Activated naive CD8-positive, alpha-beta T cell treated with anti-CD3 and anti-CD28 coated beads for 36 hours (primary cell): ENCODE data around the gene TSSK2. TPM values are rescaled to one million over a fixed set of nuclear protein-coding genes. Genes with fewer than 3 reads are reported as not detected.
A peak's percentile ranks its signal among the peaks of the same experiment; 100 is the strongest.

ENCODE experiments used
- DNase-seq: peaks from one replicate; pipeline ENCODE4 v3.0.0; 2021
- H3K27ac Mint-ChIP-seq: one replicate; pipeline ENCODE4 v1.8.0; 2022; ENCODE audit warnings: mild to moderate bottlenecking, moderate library complexity, mixed read lengths
- H3K27me3 Mint-ChIP-seq: one replicate; pipeline ENCODE4 v1.8.0; 2022; ENCODE audit warnings: mild to moderate bottlenecking, mixed read lengths
- H3K36me3 Mint-ChIP-seq: one replicate; pipeline ENCODE4 v1.8.0; 2021; ENCODE audit warnings: mild to moderate bottlenecking, mixed read lengths
- H3K4me1 Mint-ChIP-seq: one replicate; pipeline ENCODE4 v1.8.0; 2021; ENCODE audit warnings: mixed read lengths
- H3K4me3 Mint-ChIP-seq: one replicate; pipeline ENCODE4 v1.8.0; 2022; ENCODE audit warnings: mild to moderate bottlenecking, moderate library complexity, mixed read lengths
- H3K9me3 Mint-ChIP-seq: one replicate; pipeline ENCODE4 v1.8.0; 2022; ENCODE audit warnings: mixed read lengths
- total RNA-seq, 2 experiments: library from RNA; stranded (reverse); gene quantifications; one replicate each; pipeline ENCODE4 v1.2.3, GENCODE V29; 2021

The TSSK2 gene
- total RNA-seq, 2 experiments from 2014 or later: not detected

- H3K27me3 Mint-ChIP-seq: peaks cover 4% of the 10 kb centered on the region
- no peaks in the 10 kb centered on the region for H3K9me3 Mint-ChIP-seq
- H3K36me3 Mint-ChIP-seq: peaks cover 17% of the 10 kb centered on the region
- peaks cover 28% of the 10 kb centered on the region for H3K4me1 Mint-ChIP-seq
- DNase-seq: no peak
- H3K27ac Mint-ChIP-seq: no peak overlapping the region
- H3K4me3 Mint-ChIP-seq: no peak overlapping the region
Measured at GRCh38 chr22:19175026-19175601, 44.0 kb downstream of the TSSK2 start.

- H3K9me3 Mint-ChIP-seq: no peaks in the 10 kb centered on the region
- peak overlapping the region; percentile 43 for H3K4me3 Mint-ChIP-seq
- H3K27ac Mint-ChIP-seq: no peak overlapping the region
- H3K36me3 Mint-ChIP-seq: peaks cover 17% of the 10 kb centered on the region
- DNase-seq: no peak
- H3K4me1 Mint-ChIP-seq: peaks cover 22% of the 10 kb centered on the region
- no peaks in the 10 kb centered on the region for H3K27me3 Mint-ChIP-seq
Measured at GRCh38 chr22:19175602-19176174, 44.6 kb downstream of the TSSK2 start.

GRCh38 chr22:19176175-19176643, 45.1 kb downstream of the TSSK2 start:
- no peak for DNase-seq
- H3K9me3 Mint-ChIP-seq: no peaks in the 10 kb centered on the region
- H3K36me3 Mint-ChIP-seq: peaks cover 17% of the 10 kb centered on the region
- no peak overlapping the region for H3K27ac Mint-ChIP-seq
- H3K27me3 Mint-ChIP-seq: no peaks in the 10 kb centered on the region
- H3K4me3 Mint-ChIP-seq: peak overlapping the region; percentile 65
- peaks cover 24% of the 10 kb centered on the region for H3K4me1 Mint-ChIP-seq

GRCh38 chr22:19176732-19177131, 45.6 kb downstream of the TSSK2 start:
- Mint-ChIP-seq H3K36me3 (peaks cover 17% of the 10 kb centered on the region), H3K27ac (no peak overlapping the region), H3K9me3 (no peaks in the 10 kb centered on the region), H3K4me1 (peaks cover 27% of the 10 kb centered on the region), H3K4me3 (peak overlapping the region; percentile 65), H3K27me3 (no peaks in the 10 kb centered on the region)
- no peak for DNase-seq

- Mint-ChIP-seq H3K27me3 (no peaks in the 10 kb centered on the region), H3K4me3 (peak overlapping the region; percentile 73), H3K9me3 (no peaks in the 10 kb centered on the region), H3K4me1 (peaks cover 32% of the 10 kb centered on the region), H3K36me3 (peaks cover 12% of the 10 kb centered on the region), H3K27ac (no peak overlapping the region)
- no peak for DNase-seq
Measured at GRCh38 chr22:19177164-19178064, 46.3 kb downstream of the TSSK2 start.

- Mint-ChIP-seq H3K4me3 (peak overlapping the region; percentile 71), H3K27me3 (no peaks in the 10 kb centered on the region), H3K27ac (no peak overlapping the region), H3K36me3 (peaks cover 6% of the 10 kb centered on the region), H3K4me1 (peaks cover 28% of the 10 kb centered on the region), H3K9me3 (no peaks in the 10 kb centered on the region)
- peak; percentile 72 for DNase-seq
Measured at GRCh38 chr22:19178065-19178656, 47.1 kb downstream of the TSSK2 start.

- Mint-ChIP-seq H3K36me3 (peaks cover 1% of the 10 kb centered on the region), H3K9me3 (no peaks in the 10 kb centered on the region), H3K27ac (peak within 1 kb of the TSS; percentile 43), H3K4me3 (peak within 1 kb of the TSS; percentile 73), H3K4me1 (peaks cover 21% of the 10 kb centered on the region), H3K27me3 (no peaks in the 10 kb centered on the region)
- peak; percentile 91 for DNase-seq
Measured at GRCh38 chr22:19178657-19179496, 47.8 kb downstream of the TSSK2 start, which contains the start of gene SLC25A1. Gene SLC25A1, minus strand, starts transcription at chr22:19178736. Its CDS starts 63 bp downstream, at chr22:19178673.

- Mint-ChIP-seq H3K36me3 (peaks cover 1% of the 10 kb centered on the region), H3K27ac (peak overlapping the region; percentile 43), H3K4me3 (peak overlapping the region; percentile 73), H3K27me3 (no peaks in the 10 kb centered on the region), H3K9me3 (no peaks in the 10 kb centered on the region), H3K4me1 (peaks cover 21% of the 10 kb centered on the region)
- peak; percentile 57 for DNase-seq
Measured at GRCh38 chr22:19179497-19180048, 48.5 kb downstream of the TSSK2 start.

GRCh38 chr22:19180234-19180633, 49.1 kb downstream of the TSSK2 start:
- Mint-ChIP-seq H3K4me1 (peaks cover 21% of the 10 kb centered on the region), H3K9me3 (no peaks in the 10 kb centered on the region), H3K27ac (no peak overlapping the region), H3K36me3 (peaks cover 1% of the 10 kb centered on the region), H3K27me3 (no peaks in the 10 kb centered on the region), H3K4me3 (no peak overlapping the region)
- DNase-seq: no peak

- DNase-seq: no peak
- no peak overlapping the region for H3K27ac Mint-ChIP-seq
- H3K4me1 Mint-ChIP-seq: peaks cover 21% of the 10 kb centered on the region
- H3K27me3 Mint-ChIP-seq: no peaks in the 10 kb centered on the region
- no peak overlapping the region for H3K4me3 Mint-ChIP-seq
- H3K36me3 Mint-ChIP-seq: no peaks in the 10 kb centered on the region
- H3K9me3 Mint-ChIP-seq: no peaks in the 10 kb centered on the region
Measured at GRCh38 chr22:19180740-19181410, 49.8 kb downstream of the TSSK2 start.

- Mint-ChIP-seq H3K4me1 (peaks cover 21% of the 10 kb centered on the region), H3K27ac (peak overlapping the region; percentile 80), H3K36me3 (no peaks in the 10 kb centered on the region), H3K9me3 (no peaks in the 10 kb centered on the region), H3K4me3 (peak overlapping the region; percentile 58), H3K27me3 (no peaks in the 10 kb centered on the region)
- DNase-seq: peak; percentile 36
Measured at GRCh38 chr22:19181786-19182471, 50.8 kb downstream of the TSSK2 start.
